SK-N-SH (cell line): Measurements from ENCODE around the gene SLC24A5. TPM values are rescaled to one million over a fixed set of nuclear protein-coding genes. Genes with fewer than 3 reads are reported as not detected.

Experiments
- CTCF ChIA-PET: fragments of 300-600, 350-600 bp; formaldehyde crosslinking; extraction: SDS; loops from one replicate; lab custom pipeline; 2021; lab: Yijun Ruan, JAX
- POLR2A ChIA-PET: fragments of 350-600 bp; sonication (Branson Sonifier 250); formaldehyde crosslinking; extraction: SDS; loops from one replicate; lab custom pipeline; 2020; ENCODE audit warnings: antibody characterized with exemption, inconsistent platforms; lab: Yijun Ruan, JAX
- DNase-seq: peaks from one replicate; pipeline ENCODE4 v3.0.0; 2012
- H2AFZ ChIP-seq: fragments of 200-600 bp; sonication (generic); 2 replicates; pipeline ENCODE4 v1.8.1; 2016; ENCODE audit warnings: antibody characterized with exemption, mild to moderate bottlenecking, low read depth
- H3F3A ChIP-seq: fragments of 200-600 bp; sonication (generic); replicated peaks from 2 replicates; pipeline ENCODE3; 2016; ENCODE audit warnings: antibody characterized with exemption, mild to moderate bottlenecking; ENCODE audit not compliant: insufficient read depth
- H3K27ac ChIP-seq, 2 experiments: fragments of 200-500 bp in 1 of 2; fragments of 200-600 bp in 1 of 2; sonication (Bioruptor generic) in 1 of 2; sonication (generic), shearing (Covaris generic) in 1 of 2; 2 replicates each; pipeline versions ENCODE4 v1.5.1 to v1.6.1; 2014 to 2016; ENCODE audit warnings: low read depth in 2 of 2, inconsistent platforms in 1 of 2, low read length in 1 of 2, mild to moderate bottlenecking in 1 of 2, mixed read lengths in 1 of 2
- H3K27me3 ChIP-seq: fragments of 200-600 bp; sonication (generic), shearing (Covaris generic); 2 replicates; pipeline ENCODE4 v1.6.1; 2016; ENCODE audit warnings: mixed run types; ENCODE audit not compliant: insufficient read depth
- H3K36me3 ChIP-seq, 2 experiments: fragments of 200-500 bp in 1 of 2; fragments of 200-600 bp in 1 of 2; sonication (Bioruptor generic) in 1 of 2; sonication (generic) in 1 of 2; replicated peaks in 1 of 2; 2 replicates each; pipeline versions ENCODE3 to v1.5.1; 2014 to 2016; ENCODE audit warnings: low read length in 1 of 2, mild to moderate bottlenecking in 1 of 2; ENCODE audit not compliant: insufficient read depth in 2 of 2, control insufficient read depth in 1 of 2
- H3K4me1 ChIP-seq, 2 experiments: fragments of 200-500 bp in 1 of 2; fragments of 200-600 bp in 1 of 2; sonication (Bioruptor generic) in 1 of 2; sonication (generic), shearing (Covaris generic) in 1 of 2; 2 replicates each; pipeline versions ENCODE4 v1.5.1 to v1.6.1; 2014 to 2016; ENCODE audit warnings: low read depth in 1 of 2, low read length in 1 of 2, mixed run types in 1 of 2; ENCODE audit not compliant: insufficient read depth in 2 of 2, control insufficient read depth in 1 of 2
- H3K4me2 ChIP-seq: fragments of 200-600 bp; sonication (generic), shearing (Covaris generic); 2 replicates; pipeline ENCODE4 v1.6.1; 2017; ENCODE audit warnings: mixed run types
- H3K4me3 ChIP-seq, 2 experiments: fragments of 200-500 bp in 1 of 2; fragments of 200-600 bp in 1 of 2; sonication (Bioruptor generic) in 1 of 2; sonication (generic), shearing (Covaris generic) in 1 of 2; 2 replicates each; pipeline versions ENCODE4 v1.5.1 to v1.8.1; 2014 to 2016; ENCODE audit warnings: low read depth in 2 of 2, inconsistent platforms in 1 of 2, low read length in 1 of 2, mild to moderate bottlenecking in 1 of 2, mixed read lengths in 1 of 2, moderate library complexity in 1 of 2
- H3K79me2 ChIP-seq: fragments of 200-600 bp; sonication (generic); 2 replicates; pipeline ENCODE4 v1.8.1; 2017; ENCODE audit warnings: mild to moderate bottlenecking; ENCODE audit not compliant: insufficient read depth
- H3K9ac ChIP-seq: fragments of 200-600 bp; sonication (generic); 2 replicates; pipeline ENCODE4 v1.6.1; 2017; ENCODE audit warnings: mixed run types
- H3K9me2 ChIP-seq: fragments of 200-600 bp; sonication (generic); 2 replicates; pipeline ENCODE4 v1.6.1; 2017; ENCODE audit warnings: mixed run types
- H3K9me3 ChIP-seq: fragments of 200-600 bp; sonication (generic); 2 replicates; pipeline ENCODE4 v1.6.1; 2017; ENCODE audit warnings: mixed run types, mild to moderate bottlenecking, moderate library complexity
- H4K20me1 ChIP-seq: fragments of 200-600 bp; sonication (generic); 2 replicates; pipeline ENCODE4 v1.6.1; 2017; ENCODE audit warnings: mild to moderate bottlenecking, mixed run types; ENCODE audit not compliant: insufficient read depth
- CHD2 ChIP-seq: fragments of 150-350 bp; IDR thresholded peaks from 2 replicates; pipeline ENCODE4 v1.6.1; 2018; ENCODE audit warnings: low read length; ENCODE audit not compliant: partially characterized antibody
- EP300 ChIP-seq, 2 experiments: IDR thresholded peaks; 2 replicates each; pipeline versions ENCODE4 v1.4.0 to v1.6.1; 2012; ENCODE audit warnings: borderline replicate concordance in 1 of 2, low read depth in 1 of 2, low read length in 1 of 2
- EZH2phosphoT487 ChIP-seq: fragments of 200-600 bp; sonication (generic); IDR thresholded peaks from 2 replicates; pipeline ENCODE4 v1.6.1; 2017; ENCODE audit warnings: low read depth, mixed run types, mild to moderate bottlenecking, antibody characterized with exemption, moderate library complexity, borderline replicate concordance
- FOXM1 ChIP-seq: IDR thresholded peaks from 2 replicates; pipeline ENCODE4 v1.4.0; 2012; ENCODE audit warnings: low read depth, mild to moderate bottlenecking
- GABPA ChIP-seq: IDR thresholded peaks from 2 replicates; pipeline ENCODE4 v1.4.0; 2012; ENCODE audit warnings: low read depth, mild to moderate bottlenecking
- MXI1 ChIP-seq: IDR thresholded peaks from 2 replicates; pipeline ENCODE4 v1.6.1; 2012; ENCODE audit warnings: mild to moderate bottlenecking, low read depth, low read length, improper control_type of control experiment
- NFIC ChIP-seq: IDR thresholded peaks from 2 replicates; pipeline ENCODE4 v1.4.0; 2012; ENCODE audit warnings: borderline replicate concordance
- POLR2AphosphoS5 ChIP-seq: IDR thresholded peaks from 2 replicates; pipeline ENCODE4 v1.6.1; 2012; ENCODE audit warnings: low read depth, low read length
- SIN3A ChIP-seq: IDR thresholded peaks from 2 replicates; pipeline ENCODE4 v1.6.1; 2012; ENCODE audit warnings: low read depth, mild to moderate bottlenecking, low read length, moderate library complexity, borderline replicate concordance
- SMC3 ChIP-seq: IDR thresholded peaks from 2 replicates; pipeline ENCODE4 v1.6.1; 2012; ENCODE audit warnings: low read depth, low read length, improper control_type of control experiment
- TAF1 ChIP-seq: IDR thresholded peaks from 2 replicates; pipeline ENCODE4 v1.6.1; 2012; ENCODE audit warnings: low read depth, mild to moderate bottlenecking, low read length, moderate library complexity, borderline replicate concordance
- USF1 ChIP-seq: IDR thresholded peaks from 2 replicates; pipeline ENCODE4 v1.4.0; 2012; ENCODE audit warnings: low read depth, borderline replicate concordance
- YY1 ChIP-seq: IDR thresholded peaks from 2 replicates; pipeline ENCODE4 v1.4.0; 2012; ENCODE audit warnings: low read depth, mild to moderate bottlenecking
- WGBS: methylation state at CpG from one replicate; pipeline ENCODE4 v1.1.6; 2017; ENCODE audit warnings: low lambda C conversion rate; 5-methylcytosine and 5-hydroxymethylcytosine counted together
- polyA plus RNA-seq, 3 experiments: library from polyadenylated mRNA; depleted of rRNA; stranded (reverse); fragments of >200 nt; gene quantifications; 2 replicates each; pipeline ENCODE4 v1.2.3, GENCODE V29; 2012
- TF ChIP-seq, protein P1 (sequence below): IDR thresholded peaks from 2 replicates; pipeline ENCODE4 v1.6.1; 2012; ENCODE audit warnings: mild to moderate bottlenecking, low read depth, low read length, moderate library complexity
- TF ChIP-seq, protein P2 (sequence below): IDR thresholded peaks from 2 replicates; pipeline ENCODE4 v1.4.0; 2012; ENCODE audit warnings: low read depth
- TF ChIP-seq, protein P3 (sequence below): IDR thresholded peaks from 2 replicates; pipeline ENCODE4 v1.4.0; 2012; ENCODE audit warnings: low read depth, borderline replicate concordance

Gene SLC24A5
- polyA plus RNA-seq, 1 of the 3 experiments (the other 2 are of a cell fraction): not detected

DNA sequence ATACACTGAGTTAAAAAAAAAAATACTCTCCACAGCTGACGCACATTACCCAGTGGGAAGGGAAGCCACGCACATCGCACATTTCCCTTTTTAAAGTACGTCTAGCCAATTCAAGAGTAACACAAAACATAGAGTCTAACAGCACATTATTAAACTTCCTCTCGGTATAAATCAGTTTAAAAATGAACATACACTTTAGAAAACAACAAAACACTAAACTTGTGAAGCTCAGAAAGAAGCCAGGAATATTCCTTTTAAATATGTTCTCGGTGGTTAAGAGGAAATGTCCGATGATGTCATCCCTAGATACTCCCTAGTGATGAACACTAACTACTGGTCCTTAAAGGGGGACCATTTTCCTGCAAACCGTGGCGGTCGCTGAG is 56.6 kb downstream of the SLC24A5 start:
- CTCF ChIA-PET: interaction anchor here (0.8 to 1.2 kb wide), 2 partner anchors 78 to 108 kb away, joined by 3 to 4 read pairs; no protein-coding TSS in a partner anchor
- peak overlapping the region; percentile 89 for H3K9ac ChIP-seq
- WGBS: under 1% methylated on average over 10 of the region's 10 CpGs

GRCh38 chr15:48177766-48178647 is 57.2 kb downstream of the SLC24A5 start, which contains the start of gene MYEF2:
Gene MYEF2 (minus strand): TSS chr15:48178295. CDS start chr15:48178237, 58 bp downstream.
- Histone ChIP-seq H3K4me3 (peak within 1 kb of the TSS; percentile 61 to 82), H3K9me3 (0 out of 2 replicates have a peak, but pooled peaks cover 3% of the 10 kb centered on the region), H3K9ac (peak within 1 kb of the TSS; percentile 89), H2AFZ (peak within 1 kb of the TSS; percentile 95), H3K4me2 (peak within 1 kb of the TSS; percentile 74), H3K9me2 (no peaks in the 10 kb centered on the region), H3K27ac (peak within 1 kb of the TSS; percentile 74 to 93), H3K4me1 (peaks cover 5 to 8% of the 10 kb centered on the region in 2 experiments; a peak in 3 of 4 replicates), H3K36me3 (peaks cover 9 to 11% of the 10 kb centered on the region in 2 experiments), H4K20me1 (no peaks in the 10 kb centered on the region), H3K79me2 (peaks cover 44% of the 10 kb centered on the region), H3K27me3 (no peaks in the 10 kb centered on the region), H3F3A (peaks cover 3% of the 10 kb centered on the region)
- CTCF ChIA-PET: interaction anchor here (0.6 to 1.2 kb wide), 4 partner anchors 15 to 107 kb away, joined by 3 to 4 read pairs (median 3); no protein-coding TSS in a partner anchor
- WGBS: 10% methylated on average over 10 of the region's 71 CpGs
- TF ChIP-seq MXI1 (0 out of 2 replicates have a peak, but pooled peaks have one; percentile 30), SMC3 (no peak), NFIC (no peak), EP300 (IDR thresholded peaks at IDR 0.05; ENCODE audit: borderline replicate concordance in 1 of 2, low read depth in 1 of 2, low read length in 1 of 2) (0 out of 4 replicates have a peak, but pooled peaks of 1 of the 2 experiments have one; percentile 9), CHD2 (peak; percentile 99), EZH2phosphoT487 (no peak), USF1 (no peak), GABPA (no peak), SIN3A (peak; percentile 84; the same call in 1 of the 2 replicates), FOXM1 (peak; percentile 53; the same call in 1 of the 2 replicates), YY1 (peak; percentile 87), POLR2AphosphoS5 (peak; percentile 18; the same call in 1 of the 2 replicates), TAF1 (peak; percentile 66)
- TF ChIP-seq, protein P1, sequence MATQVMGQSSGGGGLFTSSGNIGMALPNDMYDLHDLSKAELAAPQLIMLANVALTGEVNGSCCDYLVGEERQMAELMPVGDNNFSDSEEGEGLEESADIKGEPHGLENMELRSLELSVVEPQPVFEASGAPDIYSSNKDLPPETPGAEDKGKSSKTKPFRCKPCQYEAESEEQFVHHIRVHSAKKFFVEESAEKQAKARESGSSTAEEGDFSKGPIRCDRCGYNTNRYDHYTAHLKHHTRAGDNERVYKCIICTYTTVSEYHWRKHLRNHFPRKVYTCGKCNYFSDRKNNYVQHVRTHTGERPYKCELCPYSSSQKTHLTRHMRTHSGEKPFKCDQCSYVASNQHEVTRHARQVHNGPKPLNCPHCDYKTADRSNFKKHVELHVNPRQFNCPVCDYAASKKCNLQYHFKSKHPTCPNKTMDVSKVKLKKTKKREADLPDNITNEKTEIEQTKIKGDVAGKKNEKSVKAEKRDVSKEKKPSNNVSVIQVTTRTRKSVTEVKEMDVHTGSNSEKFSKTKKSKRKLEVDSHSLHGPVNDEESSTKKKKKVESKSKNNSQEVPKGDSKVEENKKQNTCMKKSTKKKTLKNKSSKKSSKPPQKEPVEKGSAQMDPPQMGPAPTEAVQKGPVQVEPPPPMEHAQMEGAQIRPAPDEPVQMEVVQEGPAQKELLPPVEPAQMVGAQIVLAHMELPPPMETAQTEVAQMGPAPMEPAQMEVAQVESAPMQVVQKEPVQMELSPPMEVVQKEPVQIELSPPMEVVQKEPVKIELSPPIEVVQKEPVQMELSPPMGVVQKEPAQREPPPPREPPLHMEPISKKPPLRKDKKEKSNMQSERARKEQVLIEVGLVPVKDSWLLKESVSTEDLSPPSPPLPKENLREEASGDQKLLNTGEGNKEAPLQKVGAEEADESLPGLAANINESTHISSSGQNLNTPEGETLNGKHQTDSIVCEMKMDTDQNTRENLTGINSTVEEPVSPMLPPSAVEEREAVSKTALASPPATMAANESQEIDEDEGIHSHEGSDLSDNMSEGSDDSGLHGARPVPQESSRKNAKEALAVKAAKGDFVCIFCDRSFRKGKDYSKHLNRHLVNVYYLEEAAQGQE: no peak; the same call in 1 of the 2 replicates
- TF ChIP-seq, protein P2, sequence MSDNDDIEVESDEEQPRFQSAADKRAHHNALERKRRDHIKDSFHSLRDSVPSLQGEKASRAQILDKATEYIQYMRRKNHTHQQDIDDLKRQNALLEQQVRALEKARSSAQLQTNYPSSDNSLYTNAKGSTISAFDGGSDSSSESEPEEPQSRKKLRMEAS: peak; percentile 97
- TF ChIP-seq, protein P3, sequence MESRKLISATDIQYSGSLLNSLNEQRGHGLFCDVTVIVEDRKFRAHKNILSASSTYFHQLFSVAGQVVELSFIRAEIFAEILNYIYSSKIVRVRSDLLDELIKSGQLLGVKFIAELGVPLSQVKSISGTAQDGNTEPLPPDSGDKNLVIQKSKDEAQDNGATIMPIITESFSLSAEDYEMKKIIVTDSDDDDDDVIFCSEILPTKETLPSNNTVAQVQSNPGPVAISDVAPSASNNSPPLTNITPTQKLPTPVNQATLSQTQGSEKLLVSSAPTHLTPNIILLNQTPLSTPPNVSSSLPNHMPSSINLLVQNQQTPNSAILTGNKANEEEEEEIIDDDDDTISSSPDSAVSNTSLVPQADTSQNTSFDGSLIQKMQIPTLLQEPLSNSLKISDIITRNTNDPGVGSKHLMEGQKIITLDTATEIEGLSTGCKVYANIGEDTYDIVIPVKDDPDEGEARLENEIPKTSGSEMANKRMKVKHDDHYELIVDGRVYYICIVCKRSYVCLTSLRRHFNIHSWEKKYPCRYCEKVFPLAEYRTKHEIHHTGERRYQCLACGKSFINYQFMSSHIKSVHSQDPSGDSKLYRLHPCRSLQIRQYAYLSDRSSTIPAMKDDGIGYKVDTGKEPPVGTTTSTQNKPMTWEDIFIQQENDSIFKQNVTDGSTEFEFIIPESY: peak; percentile 97
- POLR2A ChIA-PET: interaction anchor here (0.6 to 1.3 kb wide), 4 partner anchors 11 to 810 kb away, joined by 3 read pairs; partner anchors contain the start of gene SLC24A5
- DNase-seq: peak; percentile 94

More for the DNA sequence above, 56.6 kb downstream of the SLC24A5 start:
- Histone ChIP-seq H3K79me2 (peaks cover 50% of the 10 kb centered on the region), H3K36me3 (peaks cover 9 to 11% of the 10 kb centered on the region in 2 experiments), H3K27ac (peak overlapping the region; percentile 74 to 93), H3K4me2 (peak overlapping the region; percentile 74), H3K4me1 (peaks cover 5 to 8% of the 10 kb centered on the region in 2 experiments; a peak in 3 of 4 replicates), H3K9me2 (no peaks in the 10 kb centered on the region), H3K9me3 (0 out of 2 replicates have a peak, but pooled peaks cover 3% of the 10 kb centered on the region), H3K4me3 (peak overlapping the region; percentile 61 to 82), H3K27me3 (no peaks in the 10 kb centered on the region), H2AFZ (peak overlapping the region; percentile 95), H4K20me1 (no peaks in the 10 kb centered on the region), H3F3A (peaks cover 3% of the 10 kb centered on the region)
- TF ChIP-seq SMC3 (no peak), MXI1 (peak; percentile 60; the same call in 1 of the 2 replicates)
- POLR2A ChIA-PET: interaction anchor here (0.7 kb wide), 1 partner anchor 11 kb away, joined by 3 read pairs; no protein-coding TSS in a partner anchor
- peak; percentile 11 for DNase-seq
